Breast epithelium (tissue), 4 donors: ENCODE results near the gene BTN2A1. TPM values are rescaled to one million over a fixed set of nuclear protein-coding genes. Genes with fewer than 3 reads are reported as not detected.

Experiments
- DNase-seq, 2 donors: peaks; one replicate each; pipeline ENCODE4 v3.0.0-alpha.2; 2019; ENCODE audit warnings: low spot score in 2 of 2
- H3K27ac ChIP-seq, 2 donors: fragments of 200-600 bp; sonication (generic) in 1 of 2; one replicate each; pipeline ENCODE4 v1.5.1; 2016 to 2019; ENCODE audit warnings: mild to moderate bottlenecking in 1 of 2
- H3K27me3 ChIP-seq, 2 donors: fragments of 200-600 bp; sonication (generic) in 1 of 2; one replicate each; pipeline versions ENCODE4 v1.5.1 to v1.6.0; 2017 to 2019; ENCODE audit warnings: control low read depth in 1 of 2, mild to moderate bottlenecking in 1 of 2
- H3K36me3 ChIP-seq: fragments of 200-600 bp; one replicate; pipeline ENCODE4 v1.5.1; 2019
- H3K4me1 ChIP-seq, 2 donors: fragments of 200-600 bp; sonication (generic); one replicate each; pipeline ENCODE4 v1.5.1; 2016 to 2019; ENCODE audit warnings: control low read depth in 1 of 2
- H3K4me3 ChIP-seq, 3 donors: fragments of 200-600 bp; sonication (generic); 1 replicate in 2 of 3; 2 replicates in 1 of 3; pipeline ENCODE4 v1.5.1; 2016 to 2019; ENCODE audit warnings: mild to moderate bottlenecking in 3 of 3, moderate library complexity in 2 of 3
- H3K9me3 ChIP-seq, 2 donors: fragments of 200-600 bp; sonication (generic) in 1 of 2; one replicate each; pipeline ENCODE4 v1.5.1; 2016 to 2019; ENCODE audit warnings: control low read depth in 1 of 2
- POLR2A ChIP-seq: fragments of 450-650 bp; IDR thresholded peaks from one replicate; pipeline ENCODE4 v1.6.1; 2016; ENCODE audit warnings: antibody characterized with exemption, mild to moderate bottlenecking, moderate library complexity
- POLR2AphosphoS5 ChIP-seq, 3 donors: sonication (generic); formaldehyde crosslinking; IDR thresholded peaks; one replicate each; pipeline ENCODE4 v1.6.1; 2017; ENCODE audit warnings: antibody characterized with exemption in 3 of 3
- intact Hi-C: fragments of 100-400 bp; cut with DNase I; formaldehyde crosslinking; loops from one replicate; pipeline ENCODE4 v1.15.1; 2023; ENCODE audit warnings: low total_unique reads
- total RNA-seq, 3 donors: library from RNA; depleted of rRNA; stranded (reverse); fragments of >200 nt; gene quantifications; one replicate each; pipeline ENCODE4 v1.1.0, GENCODE V29; 2016
- TF ChIP-seq, protein P1 (sequence below), 3 donors: fragments of 450-650 bp; IDR thresholded peaks; one replicate each; pipeline ENCODE4 v1.5.1; 2016 to 2017; ENCODE audit warnings: antibody characterized with exemption in 3 of 3, mild to moderate bottlenecking in 3 of 3, moderate library complexity in 3 of 3

BTN2A1 gene
- total RNA-seq, 3 donors from 2014 or later = 10.6 to 19.6 (median 14.1) TPM

DNA sequence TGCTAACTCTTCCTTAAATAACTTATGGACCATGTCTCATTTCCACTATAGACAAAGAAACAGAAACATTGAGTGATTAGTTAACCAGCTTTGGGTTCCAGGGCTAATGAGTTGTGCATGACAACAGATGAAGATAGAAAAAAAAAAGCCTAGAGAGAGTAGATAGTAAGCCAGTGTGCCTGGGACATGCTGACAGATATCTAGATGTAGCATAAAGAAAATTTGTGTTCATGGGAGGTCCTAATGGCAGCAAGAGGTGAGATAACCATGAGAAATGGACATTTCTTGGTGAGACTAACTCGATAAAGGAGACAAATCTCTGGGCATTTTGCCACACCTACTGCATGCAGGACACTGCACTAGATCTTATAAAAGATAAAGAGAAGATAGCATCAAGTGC is 20.2 kb upstream of the BTN2A1 start:
- Histone ChIP-seq H3K9me3 (peaks cover 5 to 6% of the 10 kb centered on the region in 2 donors), H3K36me3 (no peaks in the 10 kb centered on the region), H3K27me3 (no peaks in the 10 kb centered on the region), H3K27ac (no peak overlapping the region), H3K4me3 (no peak overlapping the region), H3K4me1 (peaks cover 0 to 3% of the 10 kb centered on the region in 2 donors)
- no peak for TF ChIP-seq POLR2AphosphoS5 (IDR thresholded peaks at IDR 0.05)
- no peak for TF ChIP-seq POLR2A
- TF ChIP-seq, protein P1, sequence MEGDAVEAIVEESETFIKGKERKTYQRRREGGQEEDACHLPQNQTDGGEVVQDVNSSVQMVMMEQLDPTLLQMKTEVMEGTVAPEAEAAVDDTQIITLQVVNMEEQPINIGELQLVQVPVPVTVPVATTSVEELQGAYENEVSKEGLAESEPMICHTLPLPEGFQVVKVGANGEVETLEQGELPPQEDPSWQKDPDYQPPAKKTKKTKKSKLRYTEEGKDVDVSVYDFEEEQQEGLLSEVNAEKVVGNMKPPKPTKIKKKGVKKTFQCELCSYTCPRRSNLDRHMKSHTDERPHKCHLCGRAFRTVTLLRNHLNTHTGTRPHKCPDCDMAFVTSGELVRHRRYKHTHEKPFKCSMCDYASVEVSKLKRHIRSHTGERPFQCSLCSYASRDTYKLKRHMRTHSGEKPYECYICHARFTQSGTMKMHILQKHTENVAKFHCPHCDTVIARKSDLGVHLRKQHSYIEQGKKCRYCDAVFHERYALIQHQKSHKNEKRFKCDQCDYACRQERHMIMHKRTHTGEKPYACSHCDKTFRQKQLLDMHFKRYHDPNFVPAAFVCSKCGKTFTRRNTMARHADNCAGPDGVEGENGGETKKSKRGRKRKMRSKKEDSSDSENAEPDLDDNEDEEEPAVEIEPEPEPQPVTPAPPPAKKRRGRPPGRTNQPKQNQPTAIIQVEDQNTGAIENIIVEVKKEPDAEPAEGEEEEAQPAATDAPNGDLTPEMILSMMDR (IDR thresholded peaks at IDR 0.05) = no peak
- intact Hi-C loops = loop anchor here (10.0 kb wide), 1 partner anchor 673 kb away; no protein-coding TSS in a partner anchor
- DNase-seq = no peak

DNA sequence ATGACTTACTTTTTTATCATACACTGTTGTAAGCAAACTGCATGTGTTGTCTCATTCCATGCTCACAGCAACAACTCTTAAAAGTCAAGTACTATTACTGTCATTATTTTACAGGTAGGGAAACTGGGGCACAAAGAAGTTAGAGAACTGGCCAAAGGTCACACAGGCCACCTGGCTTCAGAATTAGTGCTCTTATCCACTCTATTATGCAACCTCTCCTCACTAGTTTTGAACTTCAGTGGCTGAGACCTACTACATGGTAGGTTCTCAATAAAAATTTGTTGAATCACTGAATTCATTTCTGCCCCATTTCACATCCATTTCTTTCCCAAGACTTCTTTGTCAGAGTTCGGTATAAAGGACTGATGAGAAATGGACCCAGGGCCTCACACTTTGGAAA is 19.8 kb upstream of the BTN2A1 start:
- Histone ChIP-seq H3K27ac (no peak overlapping the region), H3K4me1 (peaks cover 0 to 3% of the 10 kb centered on the region in 2 donors), H3K9me3 (peaks cover 5 to 6% of the 10 kb centered on the region in 2 donors), H3K36me3 (no peaks in the 10 kb centered on the region), H3K4me3 (no peak overlapping the region), H3K27me3 (no peaks in the 10 kb centered on the region)
- intact Hi-C loops = loop anchor here (10.0 kb wide), 1 partner anchor 673 kb away; no protein-coding TSS in a partner anchor
- no peak for DNase-seq
- TF ChIP-seq POLR2AphosphoS5 (IDR thresholded peaks at IDR 0.05) = no peak
- TF ChIP-seq, protein P1 (IDR thresholded peaks at IDR 0.05) = no peak
- TF ChIP-seq POLR2A = no peak

DNA sequence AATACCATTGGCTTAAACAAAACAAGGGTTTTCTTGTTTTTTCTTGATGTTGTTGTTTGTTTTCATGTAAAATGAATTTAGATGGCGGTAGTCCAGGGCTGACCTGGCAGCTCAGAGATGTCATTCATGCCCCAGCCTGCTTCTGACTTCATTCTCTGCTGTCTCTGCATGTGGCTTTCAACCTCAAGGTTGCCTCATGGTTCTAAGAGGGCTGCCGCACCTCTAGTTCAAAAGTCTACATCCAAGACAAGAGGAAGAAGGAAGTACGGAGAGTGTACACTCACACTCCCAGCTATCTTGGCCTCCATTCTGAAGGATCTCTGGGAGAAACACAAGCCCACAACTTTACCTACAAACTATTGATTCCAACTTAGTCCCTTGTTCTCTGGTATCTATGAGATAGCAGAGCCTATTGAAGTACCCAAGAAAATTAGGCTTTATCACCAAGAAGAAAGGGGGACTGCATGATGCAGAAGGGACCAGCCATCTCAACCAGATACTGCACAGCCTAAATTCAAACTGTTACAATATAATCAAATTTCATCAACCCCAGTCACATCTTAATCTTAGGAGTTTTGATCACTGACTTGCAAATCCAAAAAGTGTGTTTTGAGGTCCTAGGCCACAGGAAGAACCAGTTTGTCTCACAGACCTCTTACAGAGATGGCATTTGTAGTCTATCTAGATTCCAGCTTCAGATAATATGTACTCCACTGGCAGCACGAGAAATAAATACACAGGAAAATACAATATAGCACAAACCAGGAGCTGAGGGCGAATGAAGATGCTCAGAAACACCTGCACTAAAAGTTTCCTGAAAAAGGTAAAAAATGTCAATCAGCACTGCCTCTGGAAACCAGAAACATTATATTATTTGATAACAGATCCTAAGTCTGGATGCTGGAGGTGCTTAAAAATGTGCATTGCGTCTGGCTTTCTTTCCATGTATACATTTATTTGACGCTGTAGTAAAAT is 18.3 kb upstream of the BTN2A1 start:
- H3K9me3 ChIP-seq = no peaks in the 10 kb centered on the region
- peak overlapping the region; percentile 52 to 69 (median 52) for H3K4me3 ChIP-seq
- intact Hi-C loops = loop anchor here (10.0 kb wide), 1 partner anchor 675 kb away; no protein-coding TSS in a partner anchor
- peaks cover 0 to 3% of the 10 kb centered on the region in 2 donors for H3K4me1 ChIP-seq
- no peak for TF ChIP-seq POLR2AphosphoS5 (IDR thresholded peaks at IDR 0.05)
- TF ChIP-seq POLR2A = no peak
- TF ChIP-seq, protein P1 (IDR thresholded peaks at IDR 0.05) = no peak
- peak overlapping the region; percentile 86 to 91 for H3K27ac ChIP-seq
- no peaks in the 10 kb centered on the region for H3K36me3 ChIP-seq
- DNase-seq = no peak
- no peaks in the 10 kb centered on the region for H3K27me3 ChIP-seq

DNA sequence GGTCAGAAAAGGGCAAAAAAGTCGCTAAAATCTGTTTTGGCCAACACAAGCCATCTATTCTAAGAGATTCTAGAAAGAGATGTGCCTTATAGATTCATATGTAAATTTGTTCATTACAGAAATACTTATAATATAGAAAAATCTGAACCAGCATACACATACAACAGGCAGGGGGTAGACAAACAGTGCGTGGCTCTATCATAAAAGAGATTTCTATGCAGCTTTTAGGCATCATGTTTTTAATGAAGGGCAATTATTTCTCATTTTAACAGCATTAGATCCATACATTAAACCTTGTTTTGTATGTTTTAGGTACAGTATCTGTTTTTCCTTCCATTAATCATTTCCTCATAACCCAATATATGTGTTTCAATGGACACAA is 16.8 kb upstream of the BTN2A1 start:
- no peak for DNase-seq
- no peaks in the 10 kb centered on the region for H3K27me3 ChIP-seq
- peak overlapping the region; percentile 86 to 91 for H3K27ac ChIP-seq
- TF ChIP-seq POLR2AphosphoS5 (IDR thresholded peaks at IDR 0.05) = no peak
- TF ChIP-seq POLR2A = no peak
- TF ChIP-seq, protein P1 (IDR thresholded peaks at IDR 0.05) = no peak
- H3K9me3 ChIP-seq = no peaks in the 10 kb centered on the region
- H3K4me1 ChIP-seq = peaks cover 0 to 3% of the 10 kb centered on the region in 2 donors
- peak overlapping the region; percentile 52 to 69 (median 52) for H3K4me3 ChIP-seq
- H3K36me3 ChIP-seq = no peaks in the 10 kb centered on the region
- intact Hi-C loops = no loop called here

DNA sequence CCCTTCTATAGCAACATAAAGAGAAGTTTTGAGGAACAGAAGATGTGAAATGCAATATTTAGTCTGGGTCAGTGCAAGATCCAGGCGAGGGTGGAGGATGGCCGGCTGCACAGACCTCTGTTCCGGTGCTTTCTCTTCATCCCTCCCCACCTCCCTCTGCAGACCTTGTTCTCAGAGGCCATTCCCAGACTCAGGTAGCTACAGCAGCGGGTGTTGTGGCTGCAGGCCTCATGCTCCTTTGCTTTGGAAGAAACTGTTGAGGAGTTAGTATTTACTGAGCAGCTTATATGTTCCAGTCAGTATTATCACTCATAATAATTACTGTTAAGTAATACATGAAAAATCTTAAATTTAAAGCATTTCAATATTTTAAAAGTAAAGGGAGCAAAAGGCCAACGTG is 15.8 kb upstream of the BTN2A1 start:
- peaks cover 0 to 3% of the 10 kb centered on the region in 2 donors for H3K4me1 ChIP-seq
- no peaks in the 10 kb centered on the region for H3K27me3 ChIP-seq
- H3K4me3 ChIP-seq = peak overlapping the region in 2 of 3 donors; percentile 8 to 37
- no peaks in the 10 kb centered on the region for H3K36me3 ChIP-seq
- H3K27ac ChIP-seq = no peak overlapping the region
- no peak for DNase-seq
- intact Hi-C loops = no loop called here
- TF ChIP-seq POLR2A (no peak), POLR2AphosphoS5 (IDR thresholded peaks at IDR 0.05) (no peak)
- TF ChIP-seq, protein P1 (IDR thresholded peaks at IDR 0.05) = no peak
- H3K9me3 ChIP-seq = no peaks in the 10 kb centered on the region
